Renal pelvis (tissue), 4 donors: ENCODE results near the gene AGGF1. TPM values are rescaled to one million over a fixed set of nuclear protein-coding genes. Genes with fewer than 3 reads are reported as not detected.
"Not testable (repeated sequence)": the region's sequence is repeated elsewhere in the genome, so short reads cannot be mapped to it uniquely, and the experiment has no call there.

Source experiments
- DNase-seq: peaks from one replicate; pipeline ENCODE4 v3.0.0-alpha.2; 2013
- polyA plus RNA-seq, 3 donors: library from polyadenylated mRNA; unstranded; fragments of 120-200 nt; gene quantifications; one replicate each; pipeline ENCODE4 v1.2.1, GENCODE V29; 2013; ENCODE audit not compliant: insufficient read length in 3 of 3

The AGGF1 gene
- polyA plus RNA-seq, 3 donors = 28.3 to 31.7 (median 31.3) TPM

DNA sequence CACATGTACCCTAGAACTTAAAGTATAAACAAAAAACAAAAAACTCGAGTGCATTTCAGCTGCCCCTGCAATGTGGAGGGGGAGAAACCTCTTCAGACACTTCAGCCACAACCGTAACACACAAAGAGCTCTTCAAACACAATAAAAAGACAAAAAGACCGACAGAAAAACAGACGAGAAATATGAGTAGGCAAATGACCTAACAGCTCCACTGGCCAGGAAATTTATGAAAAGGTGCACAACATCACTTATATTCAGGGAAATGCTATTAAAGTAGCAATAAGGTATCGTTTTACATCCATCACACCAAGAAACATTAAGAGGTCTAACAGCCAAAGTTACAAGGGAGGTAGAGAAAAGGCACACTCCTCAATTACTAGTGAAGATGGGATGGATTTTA lies 50.7 kb downstream of the AGGF1 start:
- DNase-seq = no peak

- DNase-seq = no peak
Observed at GRCh38 chr5:77082280-77082679, 52.1 kb downstream of the AGGF1 start.

DNA sequence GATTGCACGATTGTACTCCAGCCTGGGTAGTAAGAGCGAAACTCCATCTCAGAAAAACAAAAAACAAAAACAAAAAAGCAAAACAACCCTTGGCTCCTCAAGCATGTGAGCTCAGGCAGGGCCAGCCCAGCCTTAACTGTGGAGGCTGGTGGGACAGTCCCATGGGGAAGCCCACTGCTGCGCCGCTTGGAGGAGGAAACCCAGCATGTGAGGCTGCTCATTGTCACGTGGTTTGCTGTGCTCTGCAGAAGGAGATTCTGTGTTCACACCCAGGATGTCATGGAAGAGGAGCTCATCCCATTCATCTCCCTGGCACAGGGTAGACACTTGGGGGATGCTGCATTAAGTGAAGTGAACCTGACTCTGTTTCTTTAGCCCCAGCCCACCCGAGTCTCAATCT lies 52.9 kb downstream of the AGGF1 start:
- no peak for DNase-seq

GRCh38 chr5:77086368-77086688 lies 56.1 kb downstream of the AGGF1 start:
- peak; percentile 91 for DNase-seq

DNA sequence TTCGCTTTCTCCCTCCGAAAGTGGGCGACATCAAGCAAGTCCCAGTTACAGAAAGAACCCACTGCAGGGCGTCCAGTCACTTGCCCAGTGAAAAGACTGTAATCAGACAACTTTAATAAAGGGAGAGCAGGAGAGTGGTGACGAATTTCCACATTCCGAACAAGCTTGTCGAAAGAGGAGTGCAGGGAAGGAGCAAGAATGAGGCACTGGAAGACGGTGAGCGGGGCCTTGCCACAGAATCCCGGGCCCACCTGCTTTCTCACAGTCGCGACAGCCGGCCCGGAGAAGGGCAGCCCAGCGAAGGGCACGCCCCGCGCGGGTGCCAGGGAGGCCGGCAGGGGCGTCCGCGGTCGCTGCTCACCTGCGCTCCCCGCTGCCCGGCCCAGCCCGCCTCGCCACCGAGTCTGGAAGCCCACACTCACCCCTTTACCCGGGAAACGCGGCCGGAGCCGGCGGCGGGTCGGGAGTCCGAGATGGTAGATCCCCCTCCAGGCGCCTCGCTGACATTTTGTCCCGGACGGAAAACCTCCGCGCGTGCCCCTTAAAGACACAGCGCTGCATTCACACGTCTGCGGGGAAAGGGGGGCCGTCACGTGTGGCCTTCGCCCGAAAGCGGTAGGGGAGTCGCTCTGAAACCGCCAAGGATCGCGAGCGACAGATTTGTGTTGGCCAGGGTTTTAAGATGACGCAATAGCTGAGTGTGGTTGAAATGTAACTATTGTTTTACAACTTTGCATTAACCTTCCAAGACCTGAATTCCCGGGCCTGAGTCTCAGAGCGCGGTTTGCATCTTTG lies 56.7 kb downstream of the AGGF1 start, which contains the start of gene ZBED3:
ZBED3 (minus strand) TSS at position 597 of the 795 bp plus-strand sequence. CDS start 9,407 bp downstream, outside the sequence.
- DNase-seq = peak; percentile 88

DNA sequence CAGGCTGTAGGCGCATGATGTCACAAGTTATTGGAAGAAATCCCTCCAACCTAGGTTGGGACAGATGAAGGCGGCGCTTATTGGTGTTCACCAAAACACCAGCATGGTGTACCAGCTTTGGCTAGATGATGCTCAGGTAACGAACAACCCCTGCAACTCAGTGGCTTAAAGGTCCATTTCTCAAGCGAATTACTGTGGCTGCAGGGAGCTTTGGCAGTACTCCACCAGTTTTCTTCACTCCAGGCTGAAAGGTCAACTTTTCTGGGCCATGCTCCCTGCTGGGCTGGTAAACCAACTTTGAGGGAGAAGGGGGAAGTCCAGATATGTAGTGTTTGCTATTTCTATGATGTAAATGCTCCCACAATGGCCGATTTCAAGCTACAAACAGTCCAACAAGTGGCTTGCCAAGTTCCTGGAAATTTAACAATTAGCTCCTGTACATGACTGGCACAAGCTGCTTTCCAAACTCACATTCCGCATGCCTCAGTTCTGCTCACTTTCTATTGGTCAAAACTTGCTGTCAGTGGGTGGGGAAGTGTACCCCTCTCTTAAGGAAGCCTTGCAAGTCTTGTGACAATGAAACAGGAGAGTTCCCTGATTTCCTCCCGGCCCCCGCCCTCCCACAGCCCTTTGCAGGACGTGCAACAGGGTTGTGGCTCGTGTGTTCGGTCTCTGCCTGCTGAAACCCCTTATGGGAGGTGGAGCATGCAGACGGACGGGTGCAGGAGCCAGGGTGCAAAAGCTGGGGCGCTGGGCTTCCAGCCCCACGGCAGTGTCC lies 57.5 kb downstream of the AGGF1 start:
- DNase-seq = peak; percentile 69

GRCh38 chr5:77095189-77095588 lies 65.0 kb downstream of the AGGF1 start:
- no peak for DNase-seq

DNA sequence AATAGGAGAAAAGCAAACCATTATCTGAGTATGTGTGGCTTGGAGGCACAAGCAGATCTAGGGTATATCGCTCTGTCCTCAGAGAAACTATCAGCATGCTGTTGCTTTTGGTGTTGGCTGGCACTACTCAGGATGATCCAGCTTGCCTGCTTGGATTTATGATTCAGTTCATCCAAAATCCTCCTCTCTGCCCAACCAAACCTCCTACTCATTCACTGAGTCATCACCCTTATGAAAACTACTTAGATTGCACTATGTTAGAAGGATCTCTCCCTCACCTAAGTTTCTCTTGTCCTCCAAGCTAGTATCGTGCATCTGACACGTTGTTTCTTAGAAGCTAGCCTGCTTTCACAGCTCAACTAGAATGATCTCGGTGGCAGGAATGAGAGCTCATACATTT lies 71.1 kb downstream of the AGGF1 start:
- no peak for DNase-seq

GRCh38 chr5:77102549-77102948 lies 72.3 kb downstream of the AGGF1 start:
- no peak for DNase-seq

DNA sequence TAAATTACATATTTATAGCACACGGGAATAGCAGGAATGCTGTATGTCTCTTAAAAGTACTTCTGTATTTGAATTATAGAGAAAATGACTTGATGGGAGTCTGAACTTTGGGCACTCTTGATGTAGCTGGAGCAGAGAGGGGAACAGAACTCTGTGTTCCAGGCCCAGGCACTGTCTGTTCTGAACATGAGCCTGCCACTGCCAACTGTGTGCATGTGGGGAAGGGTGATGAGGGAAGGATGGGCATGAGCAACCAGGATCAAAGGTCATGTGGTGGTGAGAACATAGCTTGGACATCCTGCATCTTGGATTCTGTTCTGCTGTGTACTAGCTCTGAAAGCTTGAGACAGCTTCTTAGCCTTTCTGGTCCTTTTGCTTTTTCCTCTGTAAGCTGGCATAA lies 73.3 kb downstream of the AGGF1 start:
- no peak for DNase-seq

DNA sequence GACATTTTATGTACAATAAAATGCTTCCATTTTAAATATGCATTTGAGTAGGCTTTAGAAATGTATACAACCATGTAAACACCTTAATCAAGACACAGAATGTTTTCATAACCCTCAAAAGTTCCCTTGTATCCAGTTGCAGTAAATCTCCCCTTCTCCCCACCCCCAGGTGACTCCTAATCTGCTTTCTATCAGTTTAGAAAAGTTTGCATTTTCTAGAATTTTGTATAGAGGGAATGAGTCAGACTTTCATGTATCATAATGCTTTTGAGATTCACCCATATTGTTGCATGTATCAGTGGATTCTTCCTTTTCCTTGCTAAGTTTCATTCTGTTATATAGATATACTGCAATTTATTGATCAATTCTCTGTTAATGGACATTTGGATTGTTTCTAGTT lies 74.6 kb downstream of the AGGF1 start:
- no peak for DNase-seq

DNA sequence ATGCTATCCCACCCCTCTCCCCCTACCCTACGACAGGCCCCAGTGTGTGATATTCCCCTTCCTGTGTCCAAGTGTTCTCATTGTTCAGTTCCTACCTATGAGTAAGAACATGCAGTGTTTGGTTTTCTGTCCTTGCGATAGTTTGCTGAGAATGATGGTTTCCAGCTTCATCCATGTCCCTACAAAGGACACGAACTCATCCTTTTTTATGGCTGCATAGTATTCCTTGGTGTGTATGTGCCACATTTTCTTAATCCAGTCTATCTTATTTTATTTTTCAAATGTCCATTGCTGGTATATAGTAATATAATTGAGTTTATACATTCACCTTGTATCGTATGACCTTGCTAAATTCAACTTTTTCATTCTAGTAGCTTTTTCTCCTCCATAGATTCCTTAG lies 76.8 kb downstream of the AGGF1 start:
- not testable (repeated sequence) for DNase-seq

Other genes with a start within 250 kb of the AGGF1 start
- 10 to 100 TPM; 27.8 to 45.2 (median 37.7) TPM for gene F2RL1, start 211.4 kb upstream of the AGGF1 start, polyA plus RNA-seq
- gene S100Z, start 180.4 kb upstream of the AGGF1 start, polyA plus RNA-seq = under 1 TPM in 2 of 3 donors, not detected in 1; 0.14 to 0.17 TPM
- gene CRHBP, start 77.4 kb upstream of the AGGF1 start, polyA plus RNA-seq = 10 to 100 TPM; 20.7 to 27.1 (median 25.5) TPM
- gene ZBED3, start 56.9 kb downstream of the AGGF1 start, polyA plus RNA-seq = 10 to 100 TPM; 33.1 to 37.0 (median 36.6) TPM
- 1 to 10 TPM; 5.0 to 5.6 (median 5.3) TPM for gene PDE8B, start 180.3 kb downstream of the AGGF1 start, polyA plus RNA-seq